Measurements from ENCODE around the gene KATNB1.

The KATNB1 gene

GRCh38 chr16:57766714-57767348 is 31.3 kb downstream of the KATNB1 start:
- Histone ChIP-seq H3F3A (ENCODE audit: control insufficient read depth, insufficient read depth) (no peaks in the 10 kb centered on the region), H3K9me3 (ENCODE audit: control insufficient read depth, insufficient read depth, low read length) (no peaks in the 10 kb centered on the region), H3K27ac (ENCODE audit: low read depth, low read length) (no peak overlapping the region), H3K4me2 (ENCODE audit: low read length) (no peak overlapping the region), H3K79me2 (ENCODE audit: control insufficient read depth, low read length) (no peaks in the 10 kb centered on the region), H3K4me3 (ENCODE audit: low read length) (no peak overlapping the region), H3K9me2 (replicated peaks; ENCODE audit: control insufficient read depth, low read length) (no peaks in the 10 kb centered on the region), H3K27me3 (ENCODE audit: control insufficient read depth, low read length) (no peaks in the 10 kb centered on the region), H4K20me1 (ENCODE audit: control insufficient read depth, insufficient read depth, low read depth, low read length) (no peaks in the 10 kb centered on the region), H3K4me1 (ENCODE audit: control insufficient read depth, low read length) (peaks cover 10% of the 10 kb centered on the region; the same call in 1 of the 2 replicates), H3K36me3 (ENCODE audit: control insufficient read depth, low read length) (no peaks in the 10 kb centered on the region)
- TF ChIP-seq EZH2phosphoT487 (IDR thresholded peaks at IDR 0.05; ENCODE audit: borderline replicate concordance, low read length) (no peak), CTCF (IDR thresholded peaks at IDR 0.05; ENCODE audit: low read depth, low read length, poor library complexity, severe bottlenecking) (no peak)

GRCh38 chr16:57769541-57770145 is 34.1 kb downstream of the KATNB1 start:
- TF ChIP-seq EZH2phosphoT487 (IDR thresholded peaks at IDR 0.05; ENCODE audit: borderline replicate concordance, low read length) (no peak), CTCF (IDR thresholded peaks at IDR 0.05; ENCODE audit: low read depth, low read length, poor library complexity, severe bottlenecking) (no peak)
- H3K9me2 ChIP-seq (replicated peaks; ENCODE audit: control insufficient read depth, low read length): no peaks in the 10 kb centered on the region

GRCh38 chr16:57770361-57770760 is 34.8 kb downstream of the KATNB1 start:
- Histone ChIP-seq H3K9me2 (replicated peaks; ENCODE audit: control insufficient read depth, low read length) (no peaks in the 10 kb centered on the region), H3K9me3 (ENCODE audit: control insufficient read depth, insufficient read depth, low read length) (no peaks in the 10 kb centered on the region), H3K79me2 (ENCODE audit: control insufficient read depth, low read length) (no peaks in the 10 kb centered on the region), H3K36me3 (ENCODE audit: control insufficient read depth, low read length) (no peaks in the 10 kb centered on the region), H3K4me1 (ENCODE audit: control insufficient read depth, low read length) (peaks cover 1% of the 10 kb centered on the region; the same call in 1 of the 2 replicates), H4K20me1 (ENCODE audit: control insufficient read depth, insufficient read depth, low read depth, low read length) (no peaks in the 10 kb centered on the region), H3K27me3 (ENCODE audit: control insufficient read depth, low read length) (no peaks in the 10 kb centered on the region), H3F3A (ENCODE audit: control insufficient read depth, insufficient read depth) (no peaks in the 10 kb centered on the region), H3K4me2 (ENCODE audit: low read length) (no peak overlapping the region), H3K27ac (ENCODE audit: low read depth, low read length) (no peak overlapping the region), H3K4me3 (ENCODE audit: low read length) (no peak overlapping the region)
- no peak for TF ChIP-seq EZH2phosphoT487 (IDR thresholded peaks at IDR 0.05; ENCODE audit: borderline replicate concordance, low read length)
- no peak for TF ChIP-seq CTCF (IDR thresholded peaks at IDR 0.05; ENCODE audit: low read depth, low read length, poor library complexity, severe bottlenecking)

More at GRCh38 chr16:57769541-57770145, 34.1 kb downstream of the KATNB1 start:
- H3K27ac ChIP-seq (ENCODE audit: low read depth, low read length): no peak overlapping the region
- no peaks in the 10 kb centered on the region for H4K20me1 ChIP-seq (ENCODE audit: control insufficient read depth, insufficient read depth, low read depth, low read length)
- no peaks in the 10 kb centered on the region for H3K9me3 ChIP-seq (ENCODE audit: control insufficient read depth, insufficient read depth, low read length)
- no peak overlapping the region for H3K4me2 ChIP-seq (ENCODE audit: low read length)
- peaks cover 6% of the 10 kb centered on the region; the same call in 1 of the 2 replicates for H3K4me1 ChIP-seq (ENCODE audit: control insufficient read depth, low read length)
- H3K36me3 ChIP-seq (ENCODE audit: control insufficient read depth, low read length): no peaks in the 10 kb centered on the region
- no peaks in the 10 kb centered on the region for H3K27me3 ChIP-seq (ENCODE audit: control insufficient read depth, low read length)
- H3K4me3 ChIP-seq (ENCODE audit: low read length): no peak overlapping the region
- no peaks in the 10 kb centered on the region for H3F3A ChIP-seq (ENCODE audit: control insufficient read depth, insufficient read depth)
- no peaks in the 10 kb centered on the region for H3K79me2 ChIP-seq (ENCODE audit: control insufficient read depth, low read length)
